Upper lobe of left lung (tissue), 6 donors: ENCODE data around the gene RBM48. TPM values are rescaled to one million over a fixed set of nuclear protein-coding genes. Genes with fewer than 3 reads are reported as not detected.
"Not testable (repeated sequence)": the region's sequence is repeated elsewhere in the genome, so short reads cannot be mapped to it uniquely, and the experiment has no call there.

Experiments
- ATAC-seq, 2 donors: fragments of 200-7000 bp; cut with Tn5 transposase; one replicate each; pipeline ENCODE4 v1.9.1; 2022; ENCODE audit warnings: mild to moderate bottlenecking in 2 of 2, moderate library complexity in 2 of 2; ENCODE audit not compliant: low FRiP score in 2 of 2
- DNase-seq, 2 donors: peaks; one replicate each; pipeline ENCODE4 v3.0.0-alpha.2; 2019 to 2020
- H3K27ac ChIP-seq, 4 donors: fragments of 200-600 bp; sonication (generic); one replicate each; pipeline ENCODE4 v1.5.1; 2016 to 2019
- H3K27me3 ChIP-seq, 4 donors: fragments of 200-600 bp; sonication (generic); one replicate each; pipeline ENCODE4 v1.5.1; 2017 to 2019
- H3K36me3 ChIP-seq, 4 donors: fragments of 200-600 bp; sonication (generic); one replicate each; pipeline ENCODE4 v1.5.1; 2016 to 2019
- H3K4me1 ChIP-seq, 4 donors: fragments of 200-600 bp; sonication (generic); one replicate each; pipeline ENCODE4 v1.5.1; 2018 to 2019
- H3K4me3 ChIP-seq, 4 donors: fragments of 200-600 bp; sonication (generic); one replicate each; pipeline ENCODE4 v1.5.1; 2017 to 2019; ENCODE audit warnings: mild to moderate bottlenecking in 2 of 4, moderate library complexity in 1 of 4
- H3K9me3 ChIP-seq, 4 donors: fragments of 200-600 bp; sonication (generic); one replicate each; pipeline ENCODE4 v1.5.1; 2018 to 2019
- EP300 ChIP-seq, 4 donors: sonication (generic); formaldehyde crosslinking; IDR thresholded peaks; one replicate each; pipeline ENCODE4 v1.5.1; 2017; ENCODE audit warnings: antibody characterized with exemption in 4 of 4, control low read depth in 2 of 4
- POLR2A ChIP-seq, 4 donors: fragments of 450-650 bp; IDR thresholded peaks; one replicate each; pipeline ENCODE4 v1.5.1; 2016 to 2017; ENCODE audit warnings: antibody characterized with exemption in 4 of 4, mild to moderate bottlenecking in 2 of 4
- POLR2AphosphoS5 ChIP-seq, 2 donors: sonication (generic); formaldehyde crosslinking; IDR thresholded peaks; one replicate each; pipeline ENCODE4 v1.5.1; 2017; ENCODE audit warnings: antibody characterized with exemption in 2 of 2
- WGBS, 2 donors: methylation state at CpG; one replicate each; pipeline ENCODE4 v1.1.5; 2017 to 2018; 5-methylcytosine and 5-hydroxymethylcytosine counted together
- total RNA-seq, 6 donors: library from RNA; depleted of rRNA in 4 of 6; stranded (reverse); fragments of >200 nt in 4 of 6; gene quantifications; one replicate each; pipeline versions ENCODE4 v1.1.0 to v1.2.1, GENCODE V29; 2016 to 2021
- TF ChIP-seq, protein P1 (sequence below), 6 experiments: fragments of 450-650 bp in 4 of 6; fragments of 200-600 bp in 2 of 6; sonication (generic) in 2 of 6; IDR thresholded peaks; one replicate each; pipeline ENCODE4 v1.5.1; 2016 to 2019; ENCODE audit warnings: antibody characterized with exemption in 6 of 6
- donor health status: DM: no; HTN: no; CAD: no; lungs with moderate emphysema.
- donor health status: DM: no; HTN: yes; CAD: no; lungs with severe emphysema.

Gene RBM48
- total RNA-seq, result 10 to 100 TPM in 3 of 6 donors, 1 to 10 TPM in 3; 3.7 to 17.9 (median 10.9) TPM

DNA sequence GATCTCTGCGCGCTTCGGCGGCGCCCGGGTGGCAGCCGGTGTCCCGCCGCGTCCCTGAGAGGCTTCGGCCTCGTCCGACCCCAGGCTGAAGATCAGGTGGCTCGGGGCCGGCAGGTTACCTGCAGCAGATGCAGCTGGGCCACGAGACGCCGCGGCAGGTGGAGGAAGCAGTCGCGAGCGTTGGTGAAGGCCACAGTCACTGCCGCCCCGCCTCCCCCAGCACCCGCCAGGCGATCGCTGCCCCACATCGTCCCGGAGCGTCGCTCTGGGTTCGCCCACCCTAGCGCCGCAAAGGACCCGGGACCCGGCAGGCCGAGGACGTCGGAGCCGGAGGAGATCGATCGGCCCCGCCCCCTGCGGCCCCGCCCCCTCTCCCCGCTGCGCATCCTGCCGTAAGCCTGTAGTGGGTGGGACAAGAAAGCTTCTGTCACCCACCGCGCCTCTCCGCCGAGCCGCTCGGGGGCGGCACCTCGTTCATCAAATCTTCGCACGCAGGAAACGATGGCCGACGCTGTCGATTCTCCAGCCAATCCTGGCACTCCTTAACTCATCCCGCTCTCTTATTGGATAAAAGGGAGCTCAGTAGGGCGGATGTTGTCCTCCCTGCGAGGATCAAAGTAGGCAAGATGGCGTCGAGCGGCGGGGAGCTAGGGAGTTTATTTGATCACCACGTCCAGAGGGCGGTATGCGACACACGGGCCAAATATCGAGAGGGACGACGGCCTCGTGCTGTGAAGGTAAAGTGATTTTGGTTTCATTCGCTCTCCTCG lies at the start of gene RBM48, which contains the start of gene PEX1:
Gene RBM48, plus strand, starts transcription at position 608 of the 770 bp plus-strand sequence. Its CDS starts 19 bp downstream, at position 627.
Gene PEX1, minus strand, starts transcription at position 333 of the 770 bp plus-strand sequence. Its CDS starts 85 bp downstream, at position 248.
- ATAC-seq, result peak; percentile 99
- peaks cover 11 to 32% (median 23%) of the 10 kb centered on the region in 4 donors for H3K36me3 ChIP-seq

DNA sequence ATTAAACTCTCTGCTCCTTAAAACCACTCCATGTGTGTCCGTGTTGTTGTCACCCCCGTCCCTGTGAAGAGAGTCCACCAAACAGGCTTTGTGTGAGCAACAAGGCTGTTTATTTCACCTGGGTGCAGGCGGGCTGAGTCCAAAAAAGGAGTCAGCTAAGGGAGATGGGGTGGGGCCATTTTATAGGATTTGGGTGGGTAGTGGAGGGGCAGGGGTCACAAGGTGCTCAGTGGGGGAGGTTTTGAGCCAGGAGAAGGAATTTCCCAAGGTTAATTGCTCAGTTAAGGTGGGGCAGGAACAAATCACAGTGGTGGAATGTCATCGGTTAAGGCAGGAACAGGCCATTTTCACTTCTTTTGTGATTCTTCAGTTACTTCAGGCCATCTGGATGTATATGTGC lies 49.4 kb upstream of the RBM48 start:
- not testable (repeated sequence) for DNase-seq, H3K4me1 ChIP-seq, ATAC-seq, H3K4me3 ChIP-seq, H3K27me3 ChIP-seq, H3K27ac ChIP-seq, H3K9me3 ChIP-seq
- 96 to 99% methylated on average over 4 of the region's 4 CpGs for WGBS, 2 donors
- H3K36me3 ChIP-seq, result peaks cover 0 to 15% (median 3%) of the 10 kb centered on the region in 4 donors

More for the DNA sequence above, at the start of gene RBM48, which contains the start of gene PEX1:
- Histone ChIP-seq H3K27me3 (no peaks in the 10 kb centered on the region), H3K4me1 (peaks cover 13 to 29% (median 19%) of the 10 kb centered on the region in 4 donors), H3K4me3 (peak within 1 kb of the TSS; percentile 60 to 97 (median 96)), H3K27ac (peak within 1 kb of the TSS; percentile 86 to 95 (median 90)), H3K9me3 (no peaks in the 10 kb centered on the region)
- peak; percentile 96 to 98 for DNase-seq
- 0 to 1% methylated on average over 10 to 36 of the region's 79 CpGs for WGBS, 2 donors
- TF ChIP-seq, protein P1, sequence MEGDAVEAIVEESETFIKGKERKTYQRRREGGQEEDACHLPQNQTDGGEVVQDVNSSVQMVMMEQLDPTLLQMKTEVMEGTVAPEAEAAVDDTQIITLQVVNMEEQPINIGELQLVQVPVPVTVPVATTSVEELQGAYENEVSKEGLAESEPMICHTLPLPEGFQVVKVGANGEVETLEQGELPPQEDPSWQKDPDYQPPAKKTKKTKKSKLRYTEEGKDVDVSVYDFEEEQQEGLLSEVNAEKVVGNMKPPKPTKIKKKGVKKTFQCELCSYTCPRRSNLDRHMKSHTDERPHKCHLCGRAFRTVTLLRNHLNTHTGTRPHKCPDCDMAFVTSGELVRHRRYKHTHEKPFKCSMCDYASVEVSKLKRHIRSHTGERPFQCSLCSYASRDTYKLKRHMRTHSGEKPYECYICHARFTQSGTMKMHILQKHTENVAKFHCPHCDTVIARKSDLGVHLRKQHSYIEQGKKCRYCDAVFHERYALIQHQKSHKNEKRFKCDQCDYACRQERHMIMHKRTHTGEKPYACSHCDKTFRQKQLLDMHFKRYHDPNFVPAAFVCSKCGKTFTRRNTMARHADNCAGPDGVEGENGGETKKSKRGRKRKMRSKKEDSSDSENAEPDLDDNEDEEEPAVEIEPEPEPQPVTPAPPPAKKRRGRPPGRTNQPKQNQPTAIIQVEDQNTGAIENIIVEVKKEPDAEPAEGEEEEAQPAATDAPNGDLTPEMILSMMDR (IDR thresholded peaks at IDR 0.05), result peak in 5 of 6 experiments; percentile 6 to 84 (median 39)
- TF ChIP-seq POLR2AphosphoS5 (IDR thresholded peaks at IDR 0.05) (peak; percentile 59 to 85), EP300 (IDR thresholded peaks at IDR 0.05) (no peak), POLR2A (IDR thresholded peaks at IDR 0.05) (peak in 3 of 4 donors; percentile 34 to 65 (median 56))

DNA sequence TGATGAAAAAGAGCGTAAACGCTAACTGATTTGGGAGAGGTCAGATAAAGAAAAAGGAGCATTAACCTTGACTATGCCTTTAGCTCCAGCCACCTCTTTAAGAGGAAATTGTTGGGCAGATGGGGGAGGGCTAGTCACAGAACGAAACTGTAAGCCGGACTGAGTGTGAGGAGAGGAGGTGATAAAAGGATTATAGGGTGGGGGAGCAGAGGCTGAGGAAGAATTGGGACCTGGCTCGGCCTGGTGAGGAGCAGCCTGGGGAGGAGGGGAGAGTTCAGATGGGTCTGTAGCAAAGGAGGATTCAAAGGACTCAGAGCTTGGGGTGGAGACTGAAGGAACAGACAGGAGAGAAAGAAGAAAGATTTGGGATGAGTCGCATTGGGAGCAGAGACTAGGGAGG lies 45.0 kb upstream of the RBM48 start:
- not testable (repeated sequence) for DNase-seq

DNA sequence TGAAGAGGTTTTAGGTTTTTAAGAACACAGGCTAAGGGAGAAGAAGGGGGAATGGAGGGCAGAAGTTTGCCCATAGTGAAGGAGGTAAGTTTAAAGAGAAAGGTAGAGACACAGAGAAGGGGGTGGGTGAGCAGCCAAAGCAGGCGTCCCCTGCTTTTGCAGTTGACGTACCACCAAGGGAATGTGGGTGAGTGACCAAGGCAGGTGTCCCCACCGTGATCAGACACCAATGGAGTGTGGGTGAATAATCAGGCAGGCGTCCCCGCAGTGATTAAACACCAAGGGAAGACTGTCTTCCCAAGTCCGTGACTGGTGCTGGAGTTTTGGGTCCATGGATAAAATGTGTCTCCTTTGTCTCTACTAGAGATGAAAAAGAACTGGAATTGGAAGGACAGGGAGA lies 44.4 kb upstream of the RBM48 start:
- 86 to 92% methylated on average over 6 of the region's 6 CpGs for WGBS, 2 donors

More for the DNA sequence above, 45.0 kb upstream of the RBM48 start:
- H3K9me3 ChIP-seq, H3K4me1 ChIP-seq, H3K4me3 ChIP-seq, H3K27ac ChIP-seq, ATAC-seq, H3K27me3 ChIP-seq: not testable (repeated sequence)
- 77 to 80% methylated on average over 6 of the region's 6 CpGs for WGBS, 2 donors
- peaks cover 5 to 34% (median 14%) of the 10 kb centered on the region in 4 donors for H3K36me3 ChIP-seq

GRCh38 chr7:92485267-92485892 lies 43.2 kb upstream of the RBM48 start:
- Histone ChIP-seq H3K9me3 (no peaks in the 10 kb centered on the region), H3K4me3 (no peak overlapping the region), H3K4me1 (no peaks in the 10 kb centered on the region), H3K27ac (no peak overlapping the region), H3K27me3 (no peaks in the 10 kb centered on the region), H3K36me3 (peaks cover 9 to 52% (median 14%) of the 10 kb centered on the region in 4 donors)
- WGBS, 2 donors, result 94 to 100% methylated on average over 2 of the region's 2 CpGs
- TF ChIP-seq, protein P1 (IDR thresholded peaks at IDR 0.05), result no peak
- TF ChIP-seq EP300 (IDR thresholded peaks at IDR 0.05) (no peak), POLR2A (IDR thresholded peaks at IDR 0.05) (no peak), POLR2AphosphoS5 (IDR thresholded peaks at IDR 0.05) (no peak)
- ATAC-seq (no peak), DNase-seq (no peak)

More for the DNA sequence above, 44.4 kb upstream of the RBM48 start:
- DNase-seq, H3K4me3 ChIP-seq, H3K27ac ChIP-seq, ATAC-seq, H3K4me1 ChIP-seq, H3K27me3 ChIP-seq, H3K9me3 ChIP-seq: not testable (repeated sequence)
- H3K36me3 ChIP-seq, result peaks cover 9 to 40% (median 14%) of the 10 kb centered on the region in 4 donors

DNA sequence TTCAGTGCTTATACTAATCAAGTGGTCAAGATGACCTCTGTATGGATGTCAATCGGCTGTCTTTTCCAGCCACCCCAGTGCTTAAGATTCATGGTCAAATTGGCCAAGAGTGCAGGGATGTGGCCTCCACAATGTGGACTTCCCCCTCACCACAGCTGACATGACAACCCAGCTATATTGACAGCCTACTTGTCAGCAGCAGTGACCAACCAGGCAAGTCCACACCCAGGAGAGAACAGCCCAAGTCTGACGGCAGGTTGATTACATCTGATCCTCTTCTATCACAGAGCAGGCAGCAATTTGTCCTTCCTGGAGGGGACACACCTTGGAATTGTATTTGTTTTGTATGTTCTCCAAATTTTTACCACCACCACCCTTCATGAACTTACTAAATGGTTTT lies 42.6 kb upstream of the RBM48 start:
- H3K9me3 ChIP-seq, result no peaks in the 10 kb centered on the region
- TF ChIP-seq EP300 (IDR thresholded peaks at IDR 0.05) (no peak), POLR2AphosphoS5 (IDR thresholded peaks at IDR 0.05) (no peak), POLR2A (IDR thresholded peaks at IDR 0.05) (no peak)
- TF ChIP-seq, protein P1 (IDR thresholded peaks at IDR 0.05), result no peak
- peaks cover 9 to 58% (median 15%) of the 10 kb centered on the region in 4 donors for H3K36me3 ChIP-seq
- WGBS, 2 donors, result 72 to 82% methylated on average over 2 of the region's 2 CpGs
- H3K4me1 ChIP-seq, result no peaks in the 10 kb centered on the region
- DNase-seq, result no peak
- H3K27ac ChIP-seq, result no peak overlapping the region
- H3K4me3 ChIP-seq, result no peak overlapping the region
- no peak for ATAC-seq
- no peaks in the 10 kb centered on the region for H3K27me3 ChIP-seq
